ENCODE results near the gene FGG. TPM values are rescaled to one million over a fixed set of nuclear protein-coding genes. Genes with fewer than 3 reads are reported as not detected.

Gene FGG
- total and polyA plus RNA-seq, 2 of the 13 experiments (the other 11 are each of a cell fraction or from before 2014, with no cell fraction given) = 1,037 to 2,423 TPM

GRCh38 chr4:154588198-154588597 is 24.3 kb downstream of the FGG start:
- Histone ChIP-seq H4K20me1 (ENCODE audit: insufficient read depth, low read length) (no peaks in the 10 kb centered on the region), H3K79me2 (ENCODE audit: insufficient read depth, low read length) (peaks cover 26% of the 10 kb centered on the region), H2AFZ (ENCODE audit: low read length) (no peak overlapping the region), H3K36me3 (replicated peaks in 1 of 2; ENCODE audit: control insufficient read depth in 1 of 2, insufficient read depth in 2 of 2, low read length in 2 of 2) (peaks cover 3 to 26% of the 10 kb centered on the region in 2 experiments), H3K4me2 (ENCODE audit: low read depth, low read length) (peak overlapping the region; percentile 90), H3K4me3 (replicated peaks in 1 of 3; ENCODE audit: insufficient read depth in 1 of 3, low read depth in 2 of 3, low read length in 3 of 3) (peak overlapping the region; percentile 62 to 72 (median 68); a peak in 4 of 6 replicates), H3K27me3 (ENCODE audit: control insufficient read depth in 1 of 2, insufficient read depth in 2 of 2, low read length in 2 of 2) (no peaks in the 10 kb centered on the region), H3K9ac (ENCODE audit: insufficient read depth, low read depth, low read length) (no peak overlapping the region), H3K9me3 (ENCODE audit: low read length) (no peaks in the 10 kb centered on the region), H3K4me1 (ENCODE audit: insufficient read depth, low read length) (peaks cover 89% of the 10 kb centered on the region), H3K27ac (ENCODE audit: extremely low read length, insufficient read depth, low read length) (peak overlapping the region; percentile 74)
- no TSS peak for BruUV-seq (replicated peaks)
- intact Hi-C loops (cut with micrococcal nuclease; ENCODE audit: unreplicated experiment) = no loop called here
- ChIA-PET POLR2A (interaction anchor here (1.5 to 16.0 kb wide), 6 partner anchors 10 to 30 kb away, joined by 5 to 468 read pairs (median 34); partner anchors contain the start of gene FGG), CTCF (ENCODE audit: low intra/inter-chr PET ratio, low total read pairs) (no interaction called here)
- in situ Hi-C loops (cut with HindIII; ENCODE audit: extremely low pct_ligation_motif_present, low pct_unique_long_range_greater_than_20kb) = no loop called here
- ATAC-seq (no peak), FAIRE-seq (no peak), DNase-seq (ENCODE audit: low spot score) (no peak)
- WGBS (ENCODE audit: low lambda C conversion rate) = 92% methylated on average over 2 of the region's 2 CpGs
- TF ChIP-seq ZNF292 (CRISPR knock-in tag; IDR thresholded peaks at IDR 0.05; ENCODE audit: borderline replicate concordance, low read depth) = no peak
- no peak for TF ChIP-seq MATR3 (CRISPR knock-in tag; IDR thresholded peaks at IDR 0.05)
- TF ChIP-seq SRSF4 (IDR thresholded peaks at IDR 0.05; ENCODE audit: low read depth, low read length, poor library complexity, severe bottlenecking) = no peak
- no peak for TF ChIP-seq ZNF280D (CRISPR knock-in tag; IDR thresholded peaks at IDR 0.05)
- no peak for TF ChIP-seq ZNF350 (CRISPR knock-in tag; IDR thresholded peaks at IDR 0.05; ENCODE audit: borderline replicate concordance, low read depth)
- TF ChIP-seq POLR2A (IDR thresholded peaks at IDR 0.05; ENCODE audit: insufficient read depth in 1 of 2, low read depth in 2 of 2, low read length in 2 of 2) = peak in 1 of 2 experiments; percentile 35; a peak in 1 of 4 replicates
- peak; percentile 88 for TF ChIP-seq AGO2 (optimal IDR thresholded peaks at IDR 0.05; ENCODE audit: low read depth, low read length)
- no peak for TF ChIP-seq E2F1 (CRISPR knock-in tag; IDR thresholded peaks at IDR 0.05)
- TF ChIP-seq POLR2AphosphoS5 (IDR thresholded peaks at IDR 0.05; ENCODE audit: low read depth, low read length) = peak; percentile 42; the same call in 1 of the 2 replicates
- TF ChIP-seq ZSCAN30 (CRISPR knock-in tag; IDR thresholded peaks at IDR 0.05) = no peak
- peak; percentile 46; the same call in 1 of the 2 replicates for TF ChIP-seq POLR2G (IDR thresholded peaks at IDR 0.05; ENCODE audit: low read depth, low read length)
- TF ChIP-seq SIX1 (CRISPR knock-in tag; IDR thresholded peaks at IDR 0.05; ENCODE audit: borderline replicate concordance) = no peak
- TF ChIP-seq HNRNPL (IDR thresholded peaks at IDR 0.05; ENCODE audit: low read depth, low read length) = 0 out of 2 replicates have a peak, but pooled peaks have one; percentile 14
- 0 out of 2 replicates have a peak, but pooled peaks have one; percentile 30 for TF ChIP-seq YEATS4 (CRISPR knock-in tag; IDR thresholded peaks at IDR 0.05; ENCODE audit: borderline replicate concordance)
- no peak for TF ChIP-seq PHF8 (CRISPR knock-in tag; IDR thresholded peaks at IDR 0.05)
- no peak for TF ChIP-seq RFXANK (CRISPR knock-in tag; IDR thresholded peaks at IDR 0.05)
- no peak for TF ChIP-seq ZNF282 (IDR thresholded peaks at IDR 0.05; ENCODE audit: partially characterized antibody)
- peak; percentile 86 for TF ChIP-seq RBFOX2 (IDR thresholded peaks at IDR 0.05; ENCODE audit: low read depth, low read length)

All from HepG2 (cell line).